Ascending aorta (tissue), 2 donors: ENCODE measurements around the gene PLEKHH2. TPM values are rescaled to one million over a fixed set of nuclear protein-coding genes. Genes with fewer than 3 reads are reported as not detected.

Experiments used
- DNase-seq, 2 donors: peaks; one replicate each; pipeline ENCODE4 v3.0.0-alpha.2; 2019; ENCODE audit warnings: low spot score in 2 of 2
- H3K27ac ChIP-seq, 2 donors: fragments of 200-600 bp; sonication (generic); one replicate each; pipeline ENCODE4 v1.5.1; 2016 to 2017; ENCODE audit warnings: mild to moderate bottlenecking in 1 of 2
- H3K27me3 ChIP-seq: fragments of 200-600 bp; sonication (generic); one replicate; pipeline ENCODE4 v1.5.1; 2017
- H3K36me3 ChIP-seq, 2 donors: fragments of 200-600 bp; sonication (generic); one replicate each; pipeline ENCODE4 v1.5.1; 2016
- H3K4me1 ChIP-seq, 2 donors: fragments of 200-600 bp; sonication (generic); one replicate each; pipeline ENCODE4 v1.5.1; 2016 to 2017; ENCODE audit warnings: mild to moderate bottlenecking in 1 of 2
- H3K4me3 ChIP-seq, 2 donors: fragments of 200-600 bp; sonication (generic); one replicate each; pipeline ENCODE4 v1.5.1; 2016 to 2017; ENCODE audit warnings: mild to moderate bottlenecking in 1 of 2
- H3K9me3 ChIP-seq, 2 donors: fragments of 200-600 bp; sonication (generic); one replicate each; pipeline ENCODE4 v1.5.1; 2016
- CTCF ChIP-seq, 3 experiments: fragments of 200-600 bp in 2 of 3; fragments of 450-650 bp in 1 of 3; sonication (generic) in 2 of 3; IDR thresholded peaks; one replicate each; pipeline ENCODE4 v1.5.1; 2016 to 2019; ENCODE audit warnings: antibody characterized with exemption in 3 of 3, mild to moderate bottlenecking in 1 of 3, moderate library complexity in 1 of 3
- intact Hi-C: fragments of 100-400 bp; cut with DNase I; formaldehyde crosslinking; loops from one replicate; pipeline ENCODE4 v1.15.1; 2023
- total RNA-seq: library from RNA; depleted of rRNA; stranded (reverse); fragments of >200 nt; gene quantifications from one replicate; pipeline ENCODE4 v1.1.0, GENCODE V29; 2016

The PLEKHH2 gene
- total RNA-seq, 1 donor from 2014 or later = 15.0 TPM

- DNase-seq = no peak
- Histone ChIP-seq H3K4me3 (no peak overlapping the region), H3K9me3 (no peaks in the 10 kb centered on the region), H3K27ac (peak overlapping the region in 1 of 2 donors; percentile 43), H3K4me1 (peaks cover 0 to 7% of the 10 kb centered on the region in 2 donors), H3K27me3 (no peaks in the 10 kb centered on the region), H3K36me3 (peaks cover 9 to 32% of the 10 kb centered on the region in 2 donors)
- TF ChIP-seq CTCF (IDR thresholded peaks at IDR 0.05) = no peak
- intact Hi-C loops = no loop called here
Observed at GRCh38 chr2:43791035-43791765, 154.1 kb downstream of the PLEKHH2 start.

- TF ChIP-seq CTCF (IDR thresholded peaks at IDR 0.05) = no peak
- peaks cover 0 to 7% of the 10 kb centered on the region in 2 donors for H3K4me1 ChIP-seq
- DNase-seq = no peak
- peaks cover 9 to 27% of the 10 kb centered on the region in 2 donors for H3K36me3 ChIP-seq
- H3K4me3 ChIP-seq = no peak overlapping the region
- intact Hi-C loops = no loop called here
- H3K27ac ChIP-seq = no peak overlapping the region
- no peaks in the 10 kb centered on the region for H3K9me3 ChIP-seq
- no peaks in the 10 kb centered on the region for H3K27me3 ChIP-seq
Observed at GRCh38 chr2:43792653-43793052, 155.6 kb downstream of the PLEKHH2 start.

GRCh38 chr2:43794956-43795355, 157.9 kb downstream of the PLEKHH2 start:
- no peak for DNase-seq
- Histone ChIP-seq H3K27me3 (no peaks in the 10 kb centered on the region), H3K36me3 (peaks cover 8 to 27% of the 10 kb centered on the region in 2 donors), H3K4me1 (peaks cover 0 to 4% of the 10 kb centered on the region in 2 donors), H3K9me3 (no peaks in the 10 kb centered on the region), H3K27ac (no peak overlapping the region), H3K4me3 (no peak overlapping the region)
- no peak for TF ChIP-seq CTCF (IDR thresholded peaks at IDR 0.05)
- intact Hi-C loops = no loop called here

- H3K4me3 ChIP-seq = no peak overlapping the region
- TF ChIP-seq CTCF (IDR thresholded peaks at IDR 0.05) = no peak
- H3K4me1 ChIP-seq = no peaks in the 10 kb centered on the region
- no peak overlapping the region for H3K27ac ChIP-seq
- H3K27me3 ChIP-seq = no peaks in the 10 kb centered on the region
- no peaks in the 10 kb centered on the region for H3K9me3 ChIP-seq
- DNase-seq = no peak
- intact Hi-C loops = no loop called here
- peaks cover 7 to 27% of the 10 kb centered on the region in 2 donors for H3K36me3 ChIP-seq
Observed at GRCh38 chr2:43796206-43796605, 159.1 kb downstream of the PLEKHH2 start.

GRCh38 chr2:43798300-43798699, 161.2 kb downstream of the PLEKHH2 start:
- Histone ChIP-seq H3K27me3 (no peaks in the 10 kb centered on the region), H3K4me1 (no peaks in the 10 kb centered on the region), H3K36me3 (peaks cover 5 to 22% of the 10 kb centered on the region in 2 donors), H3K27ac (no peak overlapping the region), H3K4me3 (no peak overlapping the region), H3K9me3 (no peaks in the 10 kb centered on the region)
- intact Hi-C loops = no loop called here
- peak in 2 of 3 experiments; percentile 19 to 21 for TF ChIP-seq CTCF (IDR thresholded peaks at IDR 0.05)
- no peak for DNase-seq
